Suprapubic skin (tissue), 3 donors: ENCODE measurements around the gene SOS1.

Source experiments
- CTCF ChIP-seq, 2 donors: fragments of 200-600 bp in 1 of 2; fragments of 450-650 bp in 1 of 2; sonication (generic) in 1 of 2; IDR thresholded peaks; one replicate each; pipeline ENCODE4 v1.5.1; 2016 to 2019; ENCODE audit warnings: antibody characterized with exemption in 2 of 2, mild to moderate bottlenecking in 1 of 2, moderate library complexity in 1 of 2
- POLR2AphosphoS5 ChIP-seq, 3 donors: sonication (generic); formaldehyde crosslinking; IDR thresholded peaks; one replicate each; pipeline ENCODE4 v1.6.1; 2017; ENCODE audit warnings: antibody characterized with exemption in 3 of 3

GRCh38 chr2:38945372-38945771 is 175.5 kb downstream of the SOS1 start:
- no peak for TF ChIP-seq POLR2AphosphoS5 (IDR thresholded peaks at IDR 0.05)
- TF ChIP-seq CTCF (IDR thresholded peaks at IDR 0.05) = no peak
